HL-60 (cell line): Measurements from ENCODE around the gene HAUS8.

Source experiments
- POLR2AphosphoS5 ChIP-seq: IDR thresholded peaks from 2 replicates; pipeline ENCODE4 v1.6.1; 2012; ENCODE audit warnings: low read depth
- REST ChIP-seq: IDR thresholded peaks from 2 replicates; pipeline ENCODE4 v1.6.1; 2012; ENCODE audit warnings: low read depth; ENCODE audit not compliant: insufficient replicate concordance
- TF ChIP-seq, protein P1 (sequence below): IDR thresholded peaks from one replicate; pipeline ENCODE4 v1.5.1; 2011; ENCODE audit warnings: low read length, control low read depth, inconsistent platforms; ENCODE audit not compliant: insufficient read depth

DNA sequence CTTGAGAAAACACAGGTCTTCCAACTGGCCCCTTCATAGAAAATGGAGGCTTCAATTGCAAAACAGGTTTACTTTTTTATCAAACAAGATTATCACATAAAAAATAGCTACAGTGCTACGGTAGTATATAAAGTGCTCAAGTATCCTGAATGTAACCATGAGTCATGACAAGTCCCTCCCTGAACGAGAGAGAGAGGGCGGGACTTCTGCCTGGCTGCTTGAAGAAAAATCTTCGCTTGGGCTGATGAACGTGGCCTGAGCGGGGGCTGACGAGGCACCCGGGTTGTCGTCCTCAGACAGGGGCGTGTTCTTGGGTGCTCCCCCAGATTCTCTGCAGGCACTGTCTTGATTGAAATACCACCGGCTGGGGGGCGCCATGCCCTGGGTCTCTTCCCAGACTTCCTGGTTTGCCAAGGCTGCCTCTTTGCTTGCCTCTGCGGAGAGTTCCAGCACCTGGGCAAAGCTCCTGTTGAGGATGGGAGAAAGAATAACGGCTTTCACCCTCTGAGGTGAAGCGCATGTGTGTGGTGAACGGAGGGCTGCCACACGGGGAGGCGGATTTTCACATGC is 25.5 kb downstream of the HAUS8 start:
- TF ChIP-seq, protein P1, sequence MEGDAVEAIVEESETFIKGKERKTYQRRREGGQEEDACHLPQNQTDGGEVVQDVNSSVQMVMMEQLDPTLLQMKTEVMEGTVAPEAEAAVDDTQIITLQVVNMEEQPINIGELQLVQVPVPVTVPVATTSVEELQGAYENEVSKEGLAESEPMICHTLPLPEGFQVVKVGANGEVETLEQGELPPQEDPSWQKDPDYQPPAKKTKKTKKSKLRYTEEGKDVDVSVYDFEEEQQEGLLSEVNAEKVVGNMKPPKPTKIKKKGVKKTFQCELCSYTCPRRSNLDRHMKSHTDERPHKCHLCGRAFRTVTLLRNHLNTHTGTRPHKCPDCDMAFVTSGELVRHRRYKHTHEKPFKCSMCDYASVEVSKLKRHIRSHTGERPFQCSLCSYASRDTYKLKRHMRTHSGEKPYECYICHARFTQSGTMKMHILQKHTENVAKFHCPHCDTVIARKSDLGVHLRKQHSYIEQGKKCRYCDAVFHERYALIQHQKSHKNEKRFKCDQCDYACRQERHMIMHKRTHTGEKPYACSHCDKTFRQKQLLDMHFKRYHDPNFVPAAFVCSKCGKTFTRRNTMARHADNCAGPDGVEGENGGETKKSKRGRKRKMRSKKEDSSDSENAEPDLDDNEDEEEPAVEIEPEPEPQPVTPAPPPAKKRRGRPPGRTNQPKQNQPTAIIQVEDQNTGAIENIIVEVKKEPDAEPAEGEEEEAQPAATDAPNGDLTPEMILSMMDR, result no peak
- TF ChIP-seq REST (no peak), POLR2AphosphoS5 (no peak)
